Measurements from ENCODE around the gene HSPA4L.

GRCh38 chr4:127856196-127856812 is 74.2 kb downstream of the HSPA4L start:
- TF ChIP-seq CTCF (IDR thresholded peaks at IDR 0.05; ENCODE audit: low read length) (no peak), EZH2 (IDR thresholded peaks at IDR 0.05; ENCODE audit: borderline replicate concordance, low read length) (no peak)
